Body of pancreas (tissue), 4 donors: ENCODE measurements around the gene CD55.

ENCODE experiments used
- CTCF ChIP-seq, 7 experiments: fragments of 450-650 bp in 4 of 7; fragments of 200-600 bp in 3 of 7; sonication (generic) in 3 of 7; IDR thresholded peaks; one replicate each; pipeline ENCODE4 v1.5.1; 2016 to 2019; ENCODE audit warnings: antibody characterized with exemption in 7 of 7
- POLR2A ChIP-seq, 3 donors: fragments of 450-650 bp; IDR thresholded peaks; one replicate each; pipeline ENCODE4 v1.6.1; 2016; ENCODE audit warnings: antibody characterized with exemption in 3 of 3, mild to moderate bottlenecking in 2 of 3

DNA sequence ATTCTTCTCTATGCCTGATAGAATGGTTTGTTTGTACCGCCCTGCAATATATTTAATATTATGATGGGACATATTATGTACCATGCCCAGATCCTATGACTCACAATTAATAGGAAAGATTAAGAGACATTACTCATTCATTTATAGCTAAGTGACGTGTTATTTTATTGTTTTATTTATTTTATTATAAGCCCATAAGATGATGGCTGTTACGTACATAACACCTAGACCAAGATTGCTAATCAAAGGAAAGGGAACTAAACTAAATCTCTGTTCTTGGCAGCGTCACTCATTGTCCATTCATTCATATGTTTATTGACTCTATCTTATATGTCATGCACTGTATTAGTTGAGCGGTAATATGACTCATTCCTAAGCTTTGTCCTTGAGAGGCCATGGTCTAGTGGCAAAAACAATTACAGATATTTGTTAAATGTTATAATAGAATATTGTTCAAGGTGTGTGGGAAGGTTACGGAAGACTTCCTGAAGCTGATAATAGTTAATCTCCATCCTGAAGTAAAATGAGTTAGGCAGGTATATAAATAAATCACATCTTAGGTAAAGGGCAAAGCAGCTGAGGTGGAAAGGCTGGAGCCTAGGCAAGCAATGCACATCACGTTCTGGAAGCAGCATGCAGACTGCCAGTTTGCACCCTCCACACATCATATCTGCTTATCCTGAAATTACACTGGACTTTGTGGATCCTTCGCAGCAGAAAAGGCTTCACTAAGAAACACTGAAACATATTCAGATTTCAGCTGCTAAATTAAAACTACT is 16.6 kb upstream of the CD55 start:
- no peak for TF ChIP-seq CTCF (IDR thresholded peaks at IDR 0.05)
- no peak for TF ChIP-seq POLR2A (IDR thresholded peaks at IDR 0.05)
